ENCODE measurements around the gene TEX55.

TEX55 gene

GRCh38 chr3:119194237-119195150 lies 48.5 kb downstream of the TEX55 start:
- TF ChIP-seq CTCF (IDR thresholded peaks at IDR 0.05; ENCODE audit: low read length, missing control alignments) = no peak
- H3K4me3 ChIP-seq (replicated peaks; ENCODE audit: low read depth, low read length) = no peak overlapping the region
- peak; percentile 8 for DNase-seq (ENCODE audit: low read depth)

- H3K4me3 ChIP-seq (replicated peaks; ENCODE audit: low read depth, low read length) = no peak overlapping the region
- no peak for TF ChIP-seq CTCF (IDR thresholded peaks at IDR 0.05; ENCODE audit: low read length, missing control alignments)
- DNase-seq (ENCODE audit: low read depth) = no peak
Measured at GRCh38 chr3:119195151-119195476, 49.1 kb downstream of the TEX55 start.

- DNase-seq (ENCODE audit: low read depth) = peak; percentile 40
- no peak overlapping the region for H3K4me3 ChIP-seq (replicated peaks; ENCODE audit: low read depth, low read length)
- no peak for TF ChIP-seq CTCF (IDR thresholded peaks at IDR 0.05; ENCODE audit: low read length, missing control alignments)
Measured at GRCh38 chr3:119195911-119196310, 49.9 kb downstream of the TEX55 start.
